Measurements from ENCODE around the gene PROK1. TPM values are rescaled to one million over a fixed set of nuclear protein-coding genes. Genes with fewer than 3 reads are reported as not detected.

Gene PROK1
- total and polyA plus RNA-seq, 2 of the 13 experiments (the other 11 are each of a cell fraction or from before 2014, with no cell fraction given) = 0.07 TPM; not detected in 1

GRCh38 chr1:110487726-110488125, 36.8 kb downstream of the PROK1 start (continued):
- TF ChIP-seq CENPBD1 (CRISPR knock-in tag; IDR thresholded peaks at IDR 0.05; ENCODE audit: borderline replicate concordance, low read depth) (no peak), THAP11 (CRISPR knock-in tag; IDR thresholded peaks at IDR 0.05) (no peak), DPF2 (CRISPR knock-in tag; IDR thresholded peaks at IDR 0.05; ENCODE audit: borderline replicate concordance, low read depth) (no peak), NFYB (CRISPR knock-in tag; IDR thresholded peaks at IDR 0.05) (no peak), ATF4 (CRISPR knock-in tag; IDR thresholded peaks at IDR 0.05) (no peak), ZNF101 (CRISPR knock-in tag; IDR thresholded peaks at IDR 0.05; ENCODE audit: borderline replicate concordance, low read depth) (no peak)

- Histone ChIP-seq H3K9me3 (ENCODE audit: low read length) (no peaks in the 10 kb centered on the region), H3K4me1 (ENCODE audit: insufficient read depth, low read length) (no peaks in the 10 kb centered on the region), H3K79me2 (ENCODE audit: insufficient read depth, low read length) (no peaks in the 10 kb centered on the region), H3K36me3 (replicated peaks in 1 of 2; ENCODE audit: control insufficient read depth in 1 of 2, insufficient read depth in 2 of 2, low read length in 2 of 2) (no peaks in the 10 kb centered on the region), H3K9ac (ENCODE audit: insufficient read depth, low read depth, low read length) (no peak overlapping the region), H4K20me1 (ENCODE audit: insufficient read depth, low read length) (no peaks in the 10 kb centered on the region), H2AFZ (ENCODE audit: low read length) (no peak overlapping the region), H3K27ac (ENCODE audit: extremely low read length, insufficient read depth, low read length) (no peak overlapping the region), H3K4me2 (ENCODE audit: low read depth, low read length) (no peak overlapping the region), H3K27me3 (ENCODE audit: control insufficient read depth in 1 of 2, insufficient read depth in 2 of 2, low read length in 2 of 2) (peaks cover 0 to 1% of the 10 kb centered on the region in 2 experiments; a peak in 2 of 5 replicates), H3K4me3 (replicated peaks in 1 of 3; ENCODE audit: insufficient read depth in 1 of 3, low read depth in 2 of 3, low read length in 3 of 3) (no peak overlapping the region)
- TF ChIP-seq ZNF777 (CRISPR knock-in tag; IDR thresholded peaks at IDR 0.05) = no peak
- no peak for TF ChIP-seq DMAP1 (CRISPR knock-in tag; IDR thresholded peaks at IDR 0.05)
- no peak for TF ChIP-seq HNRNPL (IDR thresholded peaks at IDR 0.05; ENCODE audit: low read depth, low read length)
- TF ChIP-seq PRMT3 (CRISPR knock-in tag; IDR thresholded peaks at IDR 0.05; ENCODE audit: borderline replicate concordance, low read depth) = no peak
- no peak for TF ChIP-seq POLR2A (IDR thresholded peaks at IDR 0.05; ENCODE audit: insufficient read depth in 1 of 2, low read depth in 2 of 2, low read length in 2 of 2)
- TF ChIP-seq KLF6 (CRISPR knock-in tag; IDR thresholded peaks at IDR 0.05) = no peak
- no peak for TF ChIP-seq PATZ1 (CRISPR knock-in tag; IDR thresholded peaks at IDR 0.05)
- TF ChIP-seq, protein P1, sequence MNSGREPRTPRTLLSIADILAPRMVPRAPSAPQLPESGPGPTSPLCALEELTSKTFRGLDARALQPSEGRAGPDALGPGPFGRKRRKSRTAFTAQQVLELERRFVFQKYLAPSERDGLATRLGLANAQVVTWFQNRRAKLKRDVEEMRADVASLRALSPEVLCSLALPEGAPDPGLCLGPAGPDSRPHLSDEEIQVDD (CRISPR knock-in tag; IDR thresholded peaks at IDR 0.05; ENCODE audit: borderline replicate concordance) = no peak
- TF ChIP-seq, protein P2, sequence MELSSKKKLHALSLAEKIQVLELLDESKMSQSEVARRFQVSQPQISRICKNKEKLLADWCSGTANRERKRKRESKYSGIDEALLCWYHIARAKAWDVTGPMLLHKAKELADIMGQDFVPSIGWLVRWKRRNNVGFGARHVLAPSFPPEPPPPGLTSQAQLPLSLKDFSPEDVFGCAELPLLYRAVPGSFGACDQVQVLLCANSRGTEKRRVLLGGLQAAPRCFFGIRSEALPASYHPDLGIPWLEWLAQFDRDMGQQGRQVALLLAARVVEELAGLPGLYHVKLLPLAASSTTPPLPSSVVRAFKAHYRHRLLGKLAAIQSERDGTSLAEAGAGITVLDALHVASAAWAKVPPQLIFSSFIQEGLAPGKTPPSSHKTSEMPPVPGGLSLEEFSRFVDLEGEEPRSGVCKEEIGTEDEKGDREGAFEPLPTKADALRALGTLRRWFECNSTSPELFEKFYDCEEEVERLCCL (CRISPR knock-in tag; IDR thresholded peaks at IDR 0.05; ENCODE audit: borderline replicate concordance) = no peak
- no peak for TF ChIP-seq RNF2 (conservative IDR thresholded peaks at IDR 0.05; ENCODE audit: low read depth)
- no peak for TF ChIP-seq SIX4 (CRISPR knock-in tag; IDR thresholded peaks at IDR 0.05)
- no peak for TF ChIP-seq SYNCRIP (IDR thresholded peaks at IDR 0.05; ENCODE audit: insufficient read depth, low read depth, low read length)
- TF ChIP-seq CCAR2 (optimal IDR thresholded peaks at IDR 0.05; ENCODE audit: low read depth, low read length) = no peak
- in situ Hi-C loops (cut with HindIII; ENCODE audit: extremely low pct_ligation_motif_present, low pct_unique_long_range_greater_than_20kb) (no loop called here), intact Hi-C loops (cut with micrococcal nuclease; ENCODE audit: unreplicated experiment) (no loop called here)
- ChIA-PET POLR2A (no interaction called here), CTCF (ENCODE audit: low intra/inter-chr PET ratio, low total read pairs) (no interaction called here)
- WGBS (ENCODE audit: low lambda C conversion rate) = 13% methylated on average over 1 of the region's 12 CpGs
- ATAC-seq (no peak), FAIRE-seq (no peak), DNase-seq (ENCODE audit: low spot score) (no peak)
- no TSS peak for BruUV-seq (replicated peaks)
Measured at GRCh38 chr1:110488161-110488560, 37.2 kb downstream of the PROK1 start.
